Measurements from ENCODE around the gene SHISA6.

- TF ChIP-seq CTCF (IDR thresholded peaks at IDR 0.05; ENCODE audit: low read length) (no peak), EZH2 (IDR thresholded peaks at IDR 0.05; ENCODE audit: borderline replicate concordance, low read length) (no peak)
Measured at GRCh38 chr17:11430751-11431150, 189.7 kb downstream of the SHISA6 start.
